Activated CD8-positive, alpha-beta memory T cell treated with anti-CD3 and anti-CD28 coated beads for 36 hours (primary cell): ENCODE results near the gene CELF1. TPM values are rescaled to one million over a fixed set of nuclear protein-coding genes. Genes with fewer than 3 reads are reported as not detected.

Source experiments
- CTCF ChIA-PET: fragments of 350-600 bp; sonication (Branson Sonifier 250); formaldehyde crosslinking; loops from one replicate; lab custom pipeline; 2021; ENCODE audit warnings: antibody characterized with exemption; lab: Charles Lee
- POLR2A ChIA-PET: fragments of 350-600 bp; sonication (Branson Sonifier 250); formaldehyde crosslinking; loops from one replicate; lab custom pipeline; 2021; ENCODE audit warnings: antibody characterized with exemption; lab: Charles Lee
- total RNA-seq, 2 experiments: library from RNA; stranded (reverse); gene quantifications; one replicate each; pipeline ENCODE4 v1.2.3, GENCODE V29; 2021

The CELF1 gene
- total RNA-seq, 2 experiments from 2014 or later, result 145 to 148 TPM

DNA sequence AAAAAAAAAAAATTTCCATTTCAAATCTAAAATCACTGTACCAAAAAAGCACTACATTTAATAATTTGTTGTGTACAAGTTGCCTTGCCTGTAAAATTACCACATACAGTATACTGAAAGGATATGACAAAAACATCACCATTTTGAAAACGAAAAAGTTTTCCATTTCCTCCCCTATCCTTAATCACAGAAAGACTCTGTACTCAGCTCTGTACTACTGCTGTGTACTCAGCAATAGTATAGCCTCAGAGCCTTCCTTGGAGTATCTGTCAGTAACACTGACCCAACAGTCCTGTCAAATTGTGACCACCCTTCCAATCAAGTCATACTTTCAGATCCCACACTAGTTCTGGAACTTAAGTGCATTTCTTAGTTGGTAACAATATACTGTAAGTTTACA lies 48.0 kb downstream of the CELF1 start:
- ChIA-PET CTCF (no interaction called here), POLR2A (interaction anchor here (0.6 kb wide), 1 partner anchor 214 kb away, joined by 4 read pairs; no protein-coding TSS in a partner anchor)

- ChIA-PET POLR2A (no interaction called here), CTCF (no interaction called here)
These were observed 49.7 kb downstream of the CELF1 start for GRCh38 chr11:47503227-47503626.

DNA sequence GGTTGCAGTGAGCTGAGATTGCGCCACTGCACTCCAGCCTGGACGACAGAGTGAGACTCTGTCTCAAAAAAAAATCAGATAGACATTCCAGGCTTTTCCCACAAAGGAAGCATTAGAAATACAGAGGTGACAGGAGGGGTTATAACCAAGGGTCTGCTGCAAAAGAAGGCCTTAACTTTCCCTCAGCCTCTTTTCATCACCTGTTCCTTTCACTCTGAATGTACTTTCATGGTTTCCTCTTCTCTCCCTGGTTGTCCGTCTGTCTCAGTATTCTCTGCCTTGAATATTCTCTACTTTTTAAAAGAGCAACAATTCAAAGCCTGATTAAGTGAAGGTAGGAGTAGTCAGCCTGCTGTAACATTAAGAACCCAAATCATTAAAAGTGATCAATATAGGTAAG lies 50.2 kb downstream of the CELF1 start:
- CTCF ChIA-PET, result no interaction called here
- POLR2A ChIA-PET, result no interaction called here

DNA sequence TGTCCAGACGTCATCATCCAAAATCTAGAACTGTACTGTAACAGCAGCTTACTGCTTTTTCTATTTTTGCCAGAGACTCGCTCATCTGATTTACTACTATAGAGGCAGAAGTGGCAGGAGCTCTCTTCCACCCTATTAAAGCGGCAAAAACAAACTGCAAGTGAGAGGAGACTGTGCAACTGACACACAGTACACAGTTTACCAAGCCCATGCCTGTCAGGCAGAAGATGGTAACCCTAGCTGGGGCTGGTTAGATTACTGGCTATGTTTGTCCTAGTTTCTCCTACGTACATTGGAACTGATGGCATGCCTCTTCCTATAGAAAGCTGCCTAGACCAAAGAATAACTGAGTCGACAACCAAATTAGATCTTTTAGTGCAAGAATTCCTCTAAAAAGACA lies 51.8 kb downstream of the CELF1 start:
- CTCF ChIA-PET, result no interaction called here
- POLR2A ChIA-PET, result no interaction called here

DNA sequence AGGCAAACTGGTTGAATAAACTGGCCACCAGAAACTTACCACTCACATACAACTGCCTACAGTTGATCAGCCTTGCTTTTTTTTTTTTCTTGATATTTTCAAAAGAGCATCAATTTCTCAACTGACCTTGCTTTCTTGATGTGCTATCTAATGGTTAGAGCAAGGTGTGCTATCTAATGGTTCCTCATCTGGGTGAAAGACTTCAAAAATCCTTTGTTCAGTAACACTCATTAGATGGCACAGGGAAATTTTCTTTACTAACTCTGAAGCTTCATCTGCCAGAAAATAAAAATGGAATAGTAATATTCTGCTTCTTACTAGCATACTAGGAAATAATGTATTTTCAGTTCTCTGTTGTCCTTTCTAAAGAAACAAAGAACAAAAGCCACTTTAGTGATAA lies 52.8 kb downstream of the CELF1 start:
- ChIA-PET CTCF (no interaction called here), POLR2A (no interaction called here)

DNA sequence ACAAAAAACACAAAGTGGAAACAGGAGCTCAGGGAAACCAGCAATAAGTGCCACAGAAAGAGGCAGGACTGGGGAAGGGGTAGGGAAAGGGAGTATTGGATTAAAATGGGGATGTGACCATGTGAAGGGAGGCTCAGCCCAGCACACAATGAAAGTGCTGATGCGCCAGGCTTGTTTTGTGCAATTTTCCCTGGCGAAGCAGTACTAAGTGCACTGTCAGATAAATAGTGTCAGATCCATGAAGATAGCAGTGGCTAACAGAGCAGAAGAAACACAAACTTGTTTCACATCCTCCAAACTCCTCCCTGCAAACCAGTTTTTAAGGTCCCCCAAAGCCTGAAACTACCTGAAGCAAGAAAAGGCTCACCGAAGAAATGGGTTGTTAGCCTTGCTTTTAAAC lies 53.3 kb downstream of the CELF1 start:
- POLR2A ChIA-PET, result interaction anchor here (0.6 kb wide), 1 partner anchor 9 kb away, joined by 3 read pairs; no protein-coding TSS in a partner anchor
- CTCF ChIA-PET, result no interaction called here

DNA sequence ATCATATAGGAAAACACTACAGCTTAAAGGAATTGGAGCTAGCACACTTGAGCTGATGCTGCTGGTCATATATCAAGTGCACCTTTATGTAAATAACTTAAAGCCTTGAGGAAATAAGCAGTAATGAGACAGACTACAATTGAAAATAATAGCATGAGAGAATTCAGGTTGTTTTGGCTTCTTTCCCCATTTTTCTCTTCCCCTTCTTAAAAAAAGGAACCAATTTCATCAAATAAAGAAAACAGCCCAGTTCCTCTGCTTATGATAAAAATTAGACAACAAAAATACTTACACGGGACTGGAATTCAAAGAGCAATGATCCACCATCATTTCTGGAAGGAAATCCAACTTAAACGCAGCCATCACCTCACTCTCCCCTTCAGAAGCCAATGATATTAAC lies 53.8 kb downstream of the CELF1 start:
- ChIA-PET CTCF (interaction anchor here (1.1 kb wide), 1 partner anchor 45 kb away, joined by 3 read pairs; no protein-coding TSS in a partner anchor), POLR2A (interaction anchor here (0.6 kb wide), 1 partner anchor 9 kb away, joined by 3 read pairs; no protein-coding TSS in a partner anchor)

- POLR2A ChIA-PET, result interaction anchor here (0.6 kb wide), 1 partner anchor 8 kb away, joined by 3 read pairs; no protein-coding TSS in a partner anchor
- CTCF ChIA-PET, result interaction anchor here (1.1 kb wide), 1 partner anchor 44 kb away, joined by 3 read pairs; no protein-coding TSS in a partner anchor
These were observed 54.3 kb downstream of the CELF1 start for GRCh38 chr11:47498584-47499152.

DNA sequence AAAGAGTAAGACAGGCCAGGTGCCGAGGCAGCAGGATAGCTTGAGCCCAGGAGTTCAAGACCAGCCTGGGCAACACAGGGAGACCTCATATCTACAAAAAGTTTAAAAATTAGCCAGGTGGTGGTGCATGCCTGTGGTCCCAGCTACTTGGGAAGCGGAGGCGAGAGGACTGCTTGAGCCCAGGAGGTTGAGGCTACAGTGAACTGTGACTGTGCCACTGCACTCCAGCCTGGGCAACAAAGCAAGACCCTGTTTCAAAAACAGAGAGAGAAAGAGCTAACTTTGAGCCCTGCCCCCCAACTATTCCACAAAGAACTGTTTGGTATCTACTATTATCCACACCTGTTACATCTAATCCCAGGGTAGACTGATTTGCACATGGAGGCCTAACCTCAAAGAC lies 54.8 kb downstream of the CELF1 start:
- ChIA-PET POLR2A (no interaction called here), CTCF (interaction anchor here (1.1 kb wide), 1 partner anchor 44 kb away, joined by 3 read pairs; no protein-coding TSS in a partner anchor)

- ChIA-PET POLR2A (no interaction called here), CTCF (interaction anchor here (0.6 kb wide), 1 partner anchor 112 kb away, joined by 3 read pairs; no protein-coding TSS in a partner anchor)
These were observed 56.1 kb downstream of the CELF1 start for GRCh38 chr11:47496808-47497207.

DNA sequence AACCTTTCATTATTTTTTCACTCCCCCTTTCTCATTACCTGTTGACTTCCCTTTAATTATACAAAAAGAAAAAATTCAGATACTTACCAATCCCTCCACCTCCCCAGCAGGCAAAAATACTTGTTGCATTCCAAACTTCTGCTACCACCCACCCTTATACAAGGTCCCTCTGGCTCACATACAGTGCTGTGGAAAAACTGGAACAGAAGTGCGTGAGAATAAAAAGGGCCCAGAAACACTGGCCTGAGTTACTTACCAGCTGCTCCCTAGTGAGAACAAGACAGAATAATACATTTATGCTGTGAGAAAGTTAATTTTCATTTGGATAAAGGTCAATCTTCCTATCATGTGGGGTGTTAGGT lies 57.1 kb downstream of the CELF1 start:
- POLR2A ChIA-PET, result no interaction called here
- CTCF ChIA-PET, result no interaction called here

- CTCF ChIA-PET, result no interaction called here
- POLR2A ChIA-PET, result no interaction called here
These were observed 57.7 kb downstream of the CELF1 start for GRCh38 chr11:47495011-47495855.

DNA sequence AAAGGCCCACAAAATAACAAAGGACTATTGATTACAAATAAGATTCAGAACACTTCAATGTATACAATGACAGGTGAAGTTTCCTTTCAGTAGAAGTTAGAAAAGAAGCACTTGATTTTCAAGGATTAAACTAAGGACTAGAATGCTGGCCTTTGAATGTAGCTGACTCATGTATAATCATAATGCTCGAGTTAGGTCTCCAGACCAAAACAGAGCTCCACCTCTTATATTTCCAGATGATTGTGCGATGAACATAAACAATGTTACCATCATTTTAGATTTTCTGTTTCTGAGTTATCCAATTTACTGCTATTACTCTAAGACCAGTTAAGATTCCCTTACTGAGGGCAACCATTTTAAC lies 63.6 kb downstream of the CELF1 start:
- ChIA-PET POLR2A (no interaction called here), CTCF (no interaction called here)

GRCh38 chr11:47488674-47489394 lies 64.1 kb downstream of the CELF1 start:
- ChIA-PET POLR2A (no interaction called here), CTCF (no interaction called here)

- ChIA-PET POLR2A (no interaction called here), CTCF (interaction anchor here (1.4 kb wide), 1 partner anchor 24 kb away, joined by 4 read pairs; no protein-coding TSS in a partner anchor)
These were observed 64.8 kb downstream of the CELF1 start for GRCh38 chr11:47488111-47488510.

DNA sequence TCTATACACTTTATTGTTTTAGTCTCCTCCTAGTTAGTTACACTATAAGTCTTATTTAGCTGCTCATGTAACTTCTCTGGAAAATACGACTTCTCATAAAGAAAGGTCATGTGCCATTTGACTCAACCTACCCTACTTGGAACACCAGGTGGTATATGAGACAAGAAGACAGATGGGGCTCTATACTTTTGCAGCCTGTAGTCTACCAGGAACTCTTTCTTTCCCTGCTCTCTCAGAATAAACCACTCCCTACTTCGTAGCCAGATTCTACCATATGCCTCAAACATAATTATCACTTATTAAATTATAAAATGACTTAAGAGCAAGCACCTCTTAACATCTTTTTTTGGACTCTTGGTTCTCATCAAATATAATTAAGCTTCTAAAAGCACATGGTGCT lies 65.5 kb downstream of the CELF1 start:
- CTCF ChIA-PET, result interaction anchor here (1.4 kb wide), 1 partner anchor 24 kb away, joined by 4 read pairs; no protein-coding TSS in a partner anchor
- POLR2A ChIA-PET, result no interaction called here

GRCh38 chr11:47485107-47485506 lies 67.8 kb downstream of the CELF1 start:
- ChIA-PET POLR2A (no interaction called here), CTCF (no interaction called here)

GRCh38 chr11:47483457-47483856 lies 69.5 kb downstream of the CELF1 start:
- ChIA-PET CTCF (no interaction called here), POLR2A (no interaction called here)

GRCh38 chr11:47480762-47481161 lies 72.2 kb downstream of the CELF1 start:
- POLR2A ChIA-PET, result interaction anchor here (0.6 kb wide), 1 partner anchor 90 kb away, joined by 8 read pairs; no protein-coding TSS in a partner anchor
- CTCF ChIA-PET, result interaction anchor here (0.6 kb wide), 1 partner anchor 183 kb away, joined by 5 read pairs; no protein-coding TSS in a partner anchor
